NOMO-1 (cell line): ENCODE data around the gene ST8SIA3.
"Not testable (repeated sequence)": the region's sequence is repeated elsewhere in the genome, so short reads cannot be mapped to it uniquely, and the experiment has no call there.

Experiments
- DNase-seq, 2 experiments: peaks; one replicate each; lab custom pipeline; 2025; ENCODE audit not compliant: unreplicated experiment in 2 of 2; lab: John Stamatoyannopoulos, UW

ST8SIA3 gene

DNA sequence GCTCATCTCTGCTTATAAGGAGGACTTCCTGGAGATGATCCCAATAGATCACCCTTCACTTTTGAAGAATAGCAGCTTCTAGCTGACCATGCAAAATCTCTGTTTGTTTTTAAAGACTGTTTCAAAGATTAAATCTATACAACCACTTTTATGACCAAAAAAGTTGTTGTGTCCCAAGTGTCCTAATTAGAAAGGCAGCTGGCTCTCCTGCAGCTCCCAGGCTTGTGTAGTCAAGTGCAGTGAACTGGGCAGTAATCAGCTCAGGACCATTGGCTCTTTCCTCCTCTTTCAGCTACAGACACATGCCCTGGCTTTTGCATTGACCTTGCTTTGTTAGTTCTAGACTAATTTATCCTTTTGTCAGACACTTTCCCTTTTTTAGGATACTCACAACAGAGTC, 10.4 kb downstream of the ST8SIA3 start:
- DNase-seq: no peak

GRCh38 chr18:57364460-57364859, 12.1 kb downstream of the ST8SIA3 start:
- DNase-seq: no peak

DNA sequence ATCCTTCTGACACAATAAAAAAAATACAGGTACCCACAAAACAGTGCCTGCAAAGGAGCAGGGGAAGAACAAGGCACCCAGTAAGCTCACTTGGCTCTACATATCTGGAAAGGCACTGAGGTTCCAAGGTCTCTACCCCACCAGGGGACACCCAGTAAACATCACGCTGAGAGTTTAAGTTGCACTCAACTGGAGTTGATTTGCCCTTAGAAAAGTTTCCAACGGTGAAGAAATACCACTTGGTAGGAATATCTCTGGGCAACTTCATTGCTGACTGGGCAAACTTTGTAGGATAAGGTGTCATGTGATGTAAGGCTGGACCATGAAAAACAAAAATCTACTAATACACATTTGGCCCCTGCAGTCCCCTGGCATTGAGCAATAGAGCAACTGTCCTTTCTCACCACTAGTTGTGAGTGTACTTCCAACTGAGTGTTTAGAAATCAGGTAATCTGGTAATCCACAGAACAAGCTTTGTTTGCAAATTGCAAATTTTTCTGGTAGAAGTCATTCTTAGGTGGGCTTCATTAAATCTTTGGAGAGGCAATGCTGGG, 14.2 kb downstream of the ST8SIA3 start:
- DNase-seq: no peak

DNA sequence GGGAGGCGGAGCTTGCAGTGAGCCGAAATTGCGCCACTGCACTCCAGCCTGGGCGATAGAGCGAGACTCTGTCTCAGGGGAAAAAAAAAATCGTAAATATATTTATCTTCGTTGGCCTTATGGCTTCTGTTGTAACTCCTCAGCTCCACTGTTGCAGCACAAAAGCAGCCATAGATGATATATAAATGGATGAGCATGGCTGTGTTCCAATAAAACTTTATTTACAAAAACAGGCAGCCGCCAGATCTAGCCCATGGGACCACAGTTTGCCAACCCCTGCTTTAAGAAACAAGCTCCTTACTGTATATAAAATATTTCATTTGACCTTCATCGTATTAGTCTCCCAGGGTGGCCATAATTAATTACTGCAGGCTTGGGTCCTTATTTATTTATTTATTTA, 20.1 kb downstream of the ST8SIA3 start:
- DNase-seq: no peak

DNA sequence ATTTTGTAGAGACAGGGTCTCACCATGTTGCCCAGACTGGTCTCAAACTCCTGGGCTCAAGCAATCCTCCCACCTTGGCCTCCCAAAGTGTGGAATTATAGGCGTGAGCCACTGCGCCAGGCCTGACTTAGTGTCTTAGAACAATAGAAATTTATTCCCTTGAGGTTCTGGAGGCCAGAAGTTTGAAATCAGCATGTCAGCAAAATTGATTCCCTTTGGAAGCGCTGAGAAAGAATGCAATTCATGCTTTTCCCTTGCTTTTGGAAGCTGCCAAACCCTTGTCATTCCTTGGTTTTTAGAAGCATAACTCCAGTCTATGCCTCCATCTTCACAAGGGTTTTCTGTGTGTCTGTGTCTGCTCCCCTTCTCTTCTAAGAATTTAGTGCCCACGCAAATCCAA, 20.7 kb downstream of the ST8SIA3 start:
- DNase-seq: no peak

DNA sequence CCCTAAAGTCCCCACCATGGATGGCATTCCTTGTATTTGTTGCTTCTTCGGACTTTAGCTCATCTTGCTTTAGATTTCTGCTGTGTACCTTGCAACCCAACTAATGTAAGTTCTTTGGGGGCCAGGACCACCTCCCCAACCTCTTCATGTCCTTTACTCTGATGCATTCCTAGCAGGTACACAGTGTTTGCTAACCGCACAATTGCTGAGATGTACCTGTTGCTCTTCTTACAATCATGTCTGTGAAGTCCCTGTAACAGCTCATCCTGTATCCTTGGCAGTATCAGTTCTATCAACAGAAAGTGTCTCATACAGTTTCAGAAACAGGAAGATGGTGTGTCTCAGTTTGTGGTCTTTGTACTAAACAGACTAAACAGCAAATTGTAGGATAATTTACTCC, 24.1 kb downstream of the ST8SIA3 start:
- DNase-seq: no peak

GRCh38 chr18:57389271-57389670, 36.9 kb downstream of the ST8SIA3 start:
- DNase-seq: no peak

DNA sequence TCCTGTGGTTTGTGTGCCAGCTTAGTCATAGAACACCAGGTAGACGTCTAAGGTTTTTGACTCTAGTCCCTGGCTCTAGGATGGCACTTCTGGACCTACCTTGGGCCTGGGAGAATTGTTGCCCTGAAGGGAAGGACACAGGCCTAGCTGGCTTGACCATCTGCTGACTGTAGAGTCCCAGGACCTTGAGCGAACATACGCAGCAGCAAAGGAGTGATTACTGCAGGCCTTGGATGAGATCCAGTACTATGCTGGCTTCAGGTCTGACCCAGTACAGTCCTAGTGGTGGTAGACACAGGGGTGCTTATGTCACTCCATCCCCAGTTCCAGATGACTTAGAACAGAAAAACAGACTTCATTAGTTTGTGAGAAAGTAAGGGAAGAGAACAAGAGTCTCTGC, 37.7 kb downstream of the ST8SIA3 start:
- no peak for DNase-seq

GRCh38 chr18:57394749-57395148, 42.4 kb downstream of the ST8SIA3 start:
- not testable (repeated sequence) for DNase-seq

DNA sequence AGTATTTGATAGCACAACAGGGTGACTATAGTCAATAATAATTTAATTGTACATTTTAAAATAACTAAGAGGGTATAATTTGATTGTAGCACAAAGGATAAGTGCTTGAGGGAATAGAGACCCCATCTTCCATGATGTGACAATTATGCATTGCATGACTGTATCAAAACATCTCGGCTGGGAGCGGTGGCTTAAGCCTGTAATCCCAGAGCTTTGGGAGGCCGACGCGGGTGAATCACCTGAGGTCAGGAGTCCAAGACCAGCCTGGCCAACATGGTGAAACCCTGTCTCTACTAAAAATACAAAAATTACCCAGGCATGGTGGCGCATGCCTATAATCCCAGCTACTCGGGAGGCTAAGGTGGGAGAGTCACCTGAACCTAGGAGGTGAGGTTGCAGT, 44.5 kb downstream of the ST8SIA3 start:
- DNase-seq: not testable (repeated sequence)

DNA sequence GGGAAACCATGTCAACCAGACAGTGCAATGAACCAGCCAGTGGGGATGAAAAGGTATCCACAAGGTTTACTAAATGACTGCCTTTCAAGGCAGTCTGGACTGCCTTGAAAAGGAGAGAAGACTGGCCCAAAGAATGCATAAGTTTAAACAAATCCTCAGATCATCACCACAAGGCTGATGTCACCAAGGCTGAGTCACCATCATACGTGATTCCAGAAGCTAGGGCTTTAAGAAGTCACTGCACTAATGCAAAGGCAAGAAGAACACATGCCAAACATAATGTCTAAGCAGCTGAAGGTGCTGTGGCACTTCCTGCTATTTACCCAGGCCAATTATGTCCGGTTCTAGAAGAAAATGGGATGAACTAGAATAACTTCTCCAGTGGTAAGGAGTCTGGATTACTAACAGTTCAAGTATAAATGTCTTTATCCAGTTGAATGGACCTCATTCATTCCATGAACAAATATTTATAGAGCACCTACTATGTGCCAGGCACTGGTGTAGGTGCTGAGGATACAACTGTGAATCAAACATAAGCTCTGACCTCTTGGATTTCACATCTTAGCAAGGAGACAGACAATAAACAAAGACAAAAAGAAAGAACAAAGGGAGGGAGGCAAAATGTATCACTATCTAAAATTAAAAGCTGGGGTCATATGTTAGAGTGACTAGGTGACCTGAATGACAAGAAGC, 45.2 kb downstream of the ST8SIA3 start:
- DNase-seq: no peak

DNA sequence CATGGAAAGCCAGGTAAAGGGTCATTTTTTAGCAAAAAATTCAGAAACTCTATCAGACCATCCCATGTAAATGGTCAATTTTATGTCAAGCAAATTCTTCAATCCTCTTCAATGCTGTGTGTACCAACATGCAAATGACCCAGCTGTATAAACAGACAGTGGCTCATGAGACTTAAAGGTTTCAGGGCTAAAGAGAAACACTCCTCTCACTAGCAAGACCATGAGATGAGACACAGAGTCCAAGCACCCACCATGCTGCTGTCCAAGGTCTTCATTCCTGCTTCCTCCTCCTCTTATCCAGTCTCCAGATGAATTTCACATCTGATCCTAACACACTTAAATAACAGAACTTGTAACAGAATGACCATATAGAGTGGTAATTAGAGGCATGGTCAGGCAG, 52.0 kb downstream of the ST8SIA3 start:
- DNase-seq: no peak

DNA sequence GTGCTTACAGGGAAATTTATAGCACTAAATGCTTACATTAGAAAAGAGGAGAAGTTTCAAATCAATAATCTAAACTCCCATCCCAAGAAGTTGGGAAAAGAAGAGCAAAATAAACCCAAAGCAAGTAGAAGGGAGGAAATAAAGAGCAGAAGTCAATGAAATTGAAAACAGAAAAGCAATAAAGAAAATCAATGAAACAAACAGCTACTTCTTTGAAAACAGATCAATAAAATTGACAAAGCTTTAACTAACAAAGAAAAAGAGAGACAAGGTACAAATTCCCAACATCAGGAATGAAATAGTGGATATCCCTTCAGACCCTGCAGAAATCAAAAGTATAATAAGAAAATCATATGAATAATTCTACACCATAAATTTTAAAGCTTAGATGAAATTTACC, 57.3 kb downstream of the ST8SIA3 start:
- DNase-seq: no peak

GRCh38 chr18:57410749-57411148, 58.4 kb downstream of the ST8SIA3 start:
- no peak for DNase-seq

DNA sequence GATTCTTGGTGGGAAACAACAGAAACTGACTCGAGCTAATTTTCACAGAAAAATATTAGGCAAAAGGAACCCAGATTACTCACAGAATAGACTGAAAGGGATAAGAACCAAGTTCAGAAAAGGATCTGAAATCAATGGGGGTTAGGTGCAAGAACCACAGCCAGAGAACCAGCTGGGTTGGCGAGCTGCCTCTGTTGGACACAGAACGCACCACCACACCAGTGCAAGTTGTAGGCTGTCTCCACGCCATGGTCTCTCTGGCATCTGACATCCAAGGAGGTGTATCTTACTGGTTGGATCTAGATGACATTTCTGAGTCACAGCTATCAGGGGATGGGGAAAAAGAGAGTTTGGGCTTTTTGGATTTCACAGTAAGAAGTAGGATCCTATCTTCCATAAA, 64.2 kb downstream of the ST8SIA3 start:
- DNase-seq: no peak
